Measurements from ENCODE around the gene NDUFAF2.

GRCh38 chr5:61097465-61097864, 152.5 kb downstream of the NDUFAF2 start:
- TF ChIP-seq POLR2A (IDR thresholded peaks at IDR 0.05) (no peak), CTCF (IDR thresholded peaks at IDR 0.05) (no peak)

Data from esophagus squamous epithelium (tissue), 4 donors.